ENCODE measurements around the gene KIF6.

KIF6 gene

GRCh38 chr6:39590871-39591393 lies 134.3 kb downstream of the KIF6 start:
- H3K36me3 Mint-ChIP-seq (ENCODE audit: insufficient read depth): no peaks in the 10 kb centered on the region
- ATAC-seq (replicated peaks) (no peak), DNase-seq (no peak)
- peaks cover 8 to 18% of the 10 kb centered on the region in 2 donors for H3K27me3 Mint-ChIP-seq
- peaks cover 0 to 2% of the 10 kb centered on the region in 2 donors for H3K9me3 Mint-ChIP-seq
- H3K4me1 Mint-ChIP-seq (ENCODE audit: low read depth in 2 of 2): no peaks in the 10 kb centered on the region
- H3K27ac Mint-ChIP-seq: no peak overlapping the region
- H3K4me3 Mint-ChIP-seq: no peak overlapping the region

- H3K4me3 Mint-ChIP-seq: no peak overlapping the region
- no peaks in the 10 kb centered on the region for H3K36me3 Mint-ChIP-seq (ENCODE audit: insufficient read depth)
- no peaks in the 10 kb centered on the region for H3K9me3 Mint-ChIP-seq
- no peaks in the 10 kb centered on the region for H3K4me1 Mint-ChIP-seq (ENCODE audit: low read depth in 2 of 2)
- no peak overlapping the region for H3K27ac Mint-ChIP-seq
- ATAC-seq (replicated peaks) (no peak), DNase-seq (no peak)
- H3K27me3 Mint-ChIP-seq: peaks cover 0 to 5% of the 10 kb centered on the region in 2 donors
Measured at GRCh38 chr6:39587080-39587479, 138.1 kb downstream of the KIF6 start.

DNA sequence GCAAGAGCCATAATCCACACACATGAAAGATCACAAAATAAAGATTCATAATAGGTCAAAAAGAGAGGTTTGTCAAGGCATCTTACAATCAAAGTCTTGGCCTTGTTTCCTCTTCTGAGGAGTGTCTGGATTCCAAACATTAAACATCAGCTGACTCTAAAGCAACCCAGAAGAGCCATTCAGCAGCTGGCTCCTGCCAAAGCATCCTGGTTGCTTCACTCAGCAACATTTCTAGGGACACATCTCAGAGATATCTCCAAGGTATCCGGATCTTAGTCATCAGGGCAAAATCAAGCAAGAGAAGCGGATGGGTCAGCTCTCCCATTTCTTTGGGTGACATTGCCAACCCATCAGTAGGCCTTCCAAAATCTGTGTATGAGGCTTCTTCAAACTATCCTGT lies 139.6 kb downstream of the KIF6 start:
- Mint-ChIP-seq H3K27me3 (peaks cover 0 to 5% of the 10 kb centered on the region in 2 donors), H3K27ac (no peak overlapping the region), H3K36me3 (ENCODE audit: insufficient read depth) (no peaks in the 10 kb centered on the region), H3K4me3 (no peak overlapping the region), H3K4me1 (ENCODE audit: low read depth in 2 of 2) (no peaks in the 10 kb centered on the region), H3K9me3 (no peaks in the 10 kb centered on the region)
- ATAC-seq (replicated peaks) (no peak), DNase-seq (no peak)

- H3K27ac Mint-ChIP-seq: no peak overlapping the region
- peaks cover 0 to 9% of the 10 kb centered on the region in 2 donors for H3K27me3 Mint-ChIP-seq
- H3K9me3 Mint-ChIP-seq: no peaks in the 10 kb centered on the region
- DNase-seq (no peak), ATAC-seq (replicated peaks) (no peak)
- H3K36me3 Mint-ChIP-seq (ENCODE audit: insufficient read depth): no peaks in the 10 kb centered on the region
- no peaks in the 10 kb centered on the region for H3K4me1 Mint-ChIP-seq (ENCODE audit: low read depth in 2 of 2)
- no peak overlapping the region for H3K4me3 Mint-ChIP-seq
Measured at GRCh38 chr6:39577446-39578165, 147.6 kb downstream of the KIF6 start.

GRCh38 chr6:39576556-39577303 lies 148.5 kb downstream of the KIF6 start:
- no peak overlapping the region for H3K4me3 Mint-ChIP-seq
- H3K27me3 Mint-ChIP-seq: peaks cover 0 to 9% of the 10 kb centered on the region in 2 donors
- H3K4me1 Mint-ChIP-seq (ENCODE audit: low read depth in 2 of 2): no peaks in the 10 kb centered on the region
- H3K27ac Mint-ChIP-seq: no peak overlapping the region
- H3K36me3 Mint-ChIP-seq (ENCODE audit: insufficient read depth): no peaks in the 10 kb centered on the region
- ATAC-seq (replicated peaks) (no peak), DNase-seq (no peak)
- H3K9me3 Mint-ChIP-seq: no peaks in the 10 kb centered on the region

DNA sequence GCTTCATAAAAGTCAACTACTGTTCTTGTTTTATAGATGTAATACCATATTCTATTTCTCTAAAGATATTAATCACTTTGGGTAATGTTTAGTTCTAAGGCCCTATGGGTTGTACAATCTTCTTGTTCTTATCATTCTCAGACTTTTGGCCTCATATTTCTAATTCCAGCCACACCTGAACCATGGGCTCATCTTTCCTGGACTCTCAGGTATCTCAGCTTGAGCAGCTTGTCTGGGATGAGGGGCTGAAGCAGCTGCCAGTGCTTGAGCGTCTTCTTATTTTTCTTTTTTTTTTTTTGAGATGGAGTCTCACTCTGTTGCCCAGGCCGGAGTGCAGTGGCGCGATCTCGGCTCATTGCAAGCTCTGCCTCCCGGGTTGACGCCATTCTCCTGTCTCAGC lies 150.2 kb downstream of the KIF6 start:
- no peaks in the 10 kb centered on the region for H3K9me3 Mint-ChIP-seq
- no peak for DNase-seq
- no peak overlapping the region for H3K27ac Mint-ChIP-seq
- peaks cover 7 to 9% of the 10 kb centered on the region in 2 donors for H3K27me3 Mint-ChIP-seq
- no peak for ATAC-seq (replicated peaks)
- H3K4me3 Mint-ChIP-seq: no peak overlapping the region
- no peaks in the 10 kb centered on the region for H3K36me3 Mint-ChIP-seq (ENCODE audit: insufficient read depth)
- no peaks in the 10 kb centered on the region for H3K4me1 Mint-ChIP-seq (ENCODE audit: low read depth in 2 of 2)

GRCh38 chr6:39573541-39573940 lies 151.7 kb downstream of the KIF6 start:
- Mint-ChIP-seq H3K27me3 (peaks cover 7 to 9% of the 10 kb centered on the region in 2 donors), H3K4me1 (ENCODE audit: low read depth in 2 of 2) (no peaks in the 10 kb centered on the region), H3K9me3 (no peaks in the 10 kb centered on the region), H3K27ac (no peak overlapping the region), H3K4me3 (no peak overlapping the region), H3K36me3 (ENCODE audit: insufficient read depth) (no peaks in the 10 kb centered on the region)
- DNase-seq: no peak
- ATAC-seq (replicated peaks): no peak

DNA sequence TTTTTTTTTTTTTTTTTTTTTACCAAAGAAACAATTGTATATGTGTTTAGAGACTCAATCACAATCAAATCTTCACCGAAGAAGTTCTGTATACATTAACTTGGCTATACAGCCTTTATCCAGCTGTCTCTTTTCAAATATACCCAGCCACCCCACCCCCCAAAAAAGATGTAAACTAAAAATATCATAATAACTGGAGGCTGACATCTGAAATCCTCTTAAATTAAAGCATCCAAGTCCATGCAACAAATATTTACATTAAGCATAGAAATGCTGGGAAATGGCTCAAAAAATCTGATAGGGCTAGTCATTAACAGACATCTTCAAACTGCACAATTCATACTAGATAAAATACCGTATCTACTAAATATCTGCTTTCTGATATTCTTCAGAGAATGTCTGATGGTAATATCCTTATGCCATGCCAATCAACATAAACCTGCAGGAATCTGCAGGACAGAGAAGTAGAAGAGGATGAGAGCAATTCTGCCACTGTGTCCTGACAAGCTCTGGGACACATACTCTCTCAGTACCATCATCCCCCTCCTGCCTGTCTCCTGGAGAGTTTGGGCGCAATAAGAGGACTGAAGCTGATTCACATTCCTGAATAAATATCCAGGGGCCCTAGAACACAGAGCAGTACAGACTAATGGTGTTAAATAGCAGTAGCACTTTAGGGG lies 152.4 kb downstream of the KIF6 start:
- Mint-ChIP-seq H3K27ac (no peak overlapping the region), H3K4me1 (ENCODE audit: low read depth in 2 of 2) (no peaks in the 10 kb centered on the region), H3K9me3 (no peaks in the 10 kb centered on the region), H3K27me3 (peaks cover 7 to 9% of the 10 kb centered on the region in 2 donors), H3K36me3 (ENCODE audit: insufficient read depth) (no peaks in the 10 kb centered on the region), H3K4me3 (no peak overlapping the region)
- no peak for ATAC-seq (replicated peaks)
- no peak for DNase-seq

- Mint-ChIP-seq H3K36me3 (ENCODE audit: insufficient read depth) (no peaks in the 10 kb centered on the region), H3K4me1 (ENCODE audit: low read depth in 2 of 2) (no peaks in the 10 kb centered on the region), H3K27me3 (peaks cover 0 to 7% of the 10 kb centered on the region in 2 donors), H3K9me3 (no peaks in the 10 kb centered on the region), H3K4me3 (no peak overlapping the region), H3K27ac (no peak overlapping the region)
- ATAC-seq (replicated peaks): no peak
- DNase-seq: no peak
Measured at GRCh38 chr6:39568896-39569295, 156.3 kb downstream of the KIF6 start.

DNA sequence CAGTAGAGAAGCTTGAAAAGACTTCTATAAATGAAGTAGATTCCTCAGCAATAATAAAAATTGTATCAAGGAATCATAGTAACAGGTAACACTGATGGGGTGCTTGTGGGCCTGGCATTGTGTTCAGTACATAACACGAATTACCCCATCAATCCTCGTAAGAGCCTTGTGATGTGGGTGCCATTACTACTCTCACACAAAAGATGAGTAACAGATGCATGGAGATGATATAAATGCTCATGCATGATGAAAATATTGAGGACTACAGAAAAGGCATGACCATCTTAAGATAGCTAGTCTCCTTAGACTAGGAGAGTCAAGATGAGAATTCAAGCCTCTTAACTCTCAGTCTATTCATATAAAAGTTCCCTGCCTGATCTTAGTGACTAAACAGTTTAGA lies 158.1 kb downstream of the KIF6 start:
- H3K4me1 Mint-ChIP-seq (ENCODE audit: low read depth in 2 of 2): no peaks in the 10 kb centered on the region
- no peaks in the 10 kb centered on the region for H3K36me3 Mint-ChIP-seq (ENCODE audit: insufficient read depth)
- no peaks in the 10 kb centered on the region for H3K9me3 Mint-ChIP-seq
- ATAC-seq (replicated peaks) (no peak), DNase-seq (no peak)
- no peak overlapping the region for H3K4me3 Mint-ChIP-seq
- peaks cover 0 to 7% of the 10 kb centered on the region in 2 donors for H3K27me3 Mint-ChIP-seq
- no peak overlapping the region for H3K27ac Mint-ChIP-seq

GRCh38 chr6:39566456-39566855 lies 158.8 kb downstream of the KIF6 start:
- no peak for DNase-seq
- no peak for ATAC-seq (replicated peaks)
- H3K4me3 Mint-ChIP-seq: no peak overlapping the region
- no peaks in the 10 kb centered on the region for H3K36me3 Mint-ChIP-seq (ENCODE audit: insufficient read depth)
- peaks cover 0 to 7% of the 10 kb centered on the region in 2 donors for H3K27me3 Mint-ChIP-seq
- H3K27ac Mint-ChIP-seq: no peak overlapping the region
- H3K9me3 Mint-ChIP-seq: no peaks in the 10 kb centered on the region
- H3K4me1 Mint-ChIP-seq (ENCODE audit: low read depth in 2 of 2): no peaks in the 10 kb centered on the region

DNA sequence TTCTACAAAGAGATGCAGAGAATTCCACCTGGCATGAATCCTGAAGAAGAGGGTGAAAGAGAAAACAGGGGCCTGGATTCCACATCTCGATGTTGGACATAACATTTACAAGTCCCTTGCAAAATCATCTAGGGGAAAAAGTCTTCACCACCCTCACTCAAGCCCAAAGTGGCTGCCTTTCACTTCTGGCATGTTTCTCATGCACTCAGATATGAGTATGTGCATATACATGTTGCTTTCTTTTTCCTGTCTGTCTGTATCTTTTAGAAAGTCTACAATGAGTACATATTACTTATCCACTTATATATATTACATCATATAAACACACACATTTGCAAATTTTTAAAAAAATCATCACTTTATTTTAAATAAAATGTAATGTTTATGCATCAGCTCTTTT lies 159.3 kb downstream of the KIF6 start:
- Mint-ChIP-seq H3K9me3 (no peaks in the 10 kb centered on the region), H3K27ac (no peak overlapping the region), H3K36me3 (ENCODE audit: insufficient read depth) (no peaks in the 10 kb centered on the region), H3K4me3 (no peak overlapping the region), H3K27me3 (peaks cover 0 to 2% of the 10 kb centered on the region in 2 donors), H3K4me1 (ENCODE audit: low read depth in 2 of 2) (no peaks in the 10 kb centered on the region)
- DNase-seq: no peak
- no peak for ATAC-seq (replicated peaks)

GRCh38 chr6:39563566-39564311 lies 161.5 kb downstream of the KIF6 start:
- no peak for DNase-seq
- H3K9me3 Mint-ChIP-seq: no peaks in the 10 kb centered on the region
- no peak for ATAC-seq (replicated peaks)
- H3K36me3 Mint-ChIP-seq (ENCODE audit: insufficient read depth): no peaks in the 10 kb centered on the region
- H3K27ac Mint-ChIP-seq: no peak overlapping the region
- H3K27me3 Mint-ChIP-seq: no peaks in the 10 kb centered on the region
- H3K4me1 Mint-ChIP-seq (ENCODE audit: low read depth in 2 of 2): no peaks in the 10 kb centered on the region
- H3K4me3 Mint-ChIP-seq: no peak overlapping the region

Measured in effector memory CD8-positive, alpha-beta T cell (primary cell).